ENCODE data around the gene BCL10.
A peak's percentile ranks its signal among the peaks of the same experiment; 100 is the strongest.

BCL10 gene

GRCh38 chr1:85276215-85276977 is at the start of gene BCL10:
TSS of gene BCL10 (minus strand) at chr1:85276632. CDS start at chr1:85276352, 280 bp downstream.
- Histone ChIP-seq H3K27ac (ENCODE audit: extremely low read depth, low read depth, low read length) (peak within 1 kb of the TSS; percentile 91), H3K4me3 (ENCODE audit: low read depth, low read length) (peak within 1 kb of the TSS; percentile 89), H3K36me3 (ENCODE audit: control insufficient read depth in 2 of 2, insufficient read depth in 1 of 2, low read length in 2 of 2) (peaks cover 0 to 11% of the 10 kb centered on the region in 2 experiments; a peak in 1 of 3 replicates), H3K4me1 (ENCODE audit: control insufficient read depth, insufficient read depth, low read length) (peaks cover 8% of the 10 kb centered on the region), H3K9me3 (ENCODE audit: control insufficient read depth, insufficient read depth, low read depth, low read length) (no peaks in the 10 kb centered on the region)
- ChIA-PET POLR2A (interaction anchor here (0.5 to 2.7 kb wide), 19 partner anchors 8 to 432 kb away, joined by 3 to 30 read pairs (median 4); partner anchors contain the start of genes C1orf52, CCN1, MCOLN2 and MCOLN3), CTCF (interaction anchor here (0.6 to 3.0 kb wide), 11 partner anchors 15 to 1215 kb away, joined by 3 to 31 read pairs (median 4); partner anchors contain the start of gene C1orf52)
- TF ChIP-seq ZNF23 (tag by site-specific recombination; IDR thresholded peaks at IDR 0.05; ENCODE audit: borderline replicate concordance): no peak
- TF ChIP-seq ZNF175 (tag by site-specific recombination; IDR thresholded peaks at IDR 0.05): no peak
- TF ChIP-seq HIC1 (tag by site-specific recombination; IDR thresholded peaks at IDR 0.05): peak; percentile 93
- no peak for TF ChIP-seq PRDM2 (tag by site-specific recombination; IDR thresholded peaks at IDR 0.05; ENCODE audit: borderline replicate concordance)
- TF ChIP-seq ZNF596 (tag by site-specific recombination; IDR thresholded peaks at IDR 0.05): no peak
- TF ChIP-seq ZNF518A (tag by site-specific recombination; conservative IDR thresholded peaks at IDR 0.05; ENCODE audit: low read depth): peak; percentile 45
- no peak for TF ChIP-seq HOXA7 (CRISPR knock-in tag; IDR thresholded peaks at IDR 0.05; ENCODE audit: borderline replicate concordance)
- no peak for TF ChIP-seq ZNF776 (tag by site-specific recombination; IDR thresholded peaks at IDR 0.05; ENCODE audit: borderline replicate concordance)
- TF ChIP-seq ZBTB6 (tag by site-specific recombination; IDR thresholded peaks at IDR 0.05): peak; percentile 48; the same call in 1 of the 2 replicates
- peak; percentile 90 for TF ChIP-seq KLF10 (tag by site-specific recombination; IDR thresholded peaks at IDR 0.05)
- TF ChIP-seq GLIS2 (tag by site-specific recombination; IDR thresholded peaks at IDR 0.05): peak; percentile 87
- TF ChIP-seq ZBTB8A (tag by site-specific recombination; IDR thresholded peaks at IDR 0.05): peak; percentile 87
- TF ChIP-seq ZNF174 (tag by site-specific recombination; IDR thresholded peaks at IDR 0.05): no peak
- TF ChIP-seq PRDM4 (tag by site-specific recombination; IDR thresholded peaks at IDR 0.05): peak; percentile 53; the same call in 1 of the 2 replicates
- no peak for TF ChIP-seq ZNF280C (tag by site-specific recombination; IDR thresholded peaks at IDR 0.05)
- TF ChIP-seq KLF1 (tag by site-specific recombination; IDR thresholded peaks at IDR 0.05): peak; percentile 94
